Measurements from ENCODE around the gene C14orf93.

The C14orf93 gene

DNA sequence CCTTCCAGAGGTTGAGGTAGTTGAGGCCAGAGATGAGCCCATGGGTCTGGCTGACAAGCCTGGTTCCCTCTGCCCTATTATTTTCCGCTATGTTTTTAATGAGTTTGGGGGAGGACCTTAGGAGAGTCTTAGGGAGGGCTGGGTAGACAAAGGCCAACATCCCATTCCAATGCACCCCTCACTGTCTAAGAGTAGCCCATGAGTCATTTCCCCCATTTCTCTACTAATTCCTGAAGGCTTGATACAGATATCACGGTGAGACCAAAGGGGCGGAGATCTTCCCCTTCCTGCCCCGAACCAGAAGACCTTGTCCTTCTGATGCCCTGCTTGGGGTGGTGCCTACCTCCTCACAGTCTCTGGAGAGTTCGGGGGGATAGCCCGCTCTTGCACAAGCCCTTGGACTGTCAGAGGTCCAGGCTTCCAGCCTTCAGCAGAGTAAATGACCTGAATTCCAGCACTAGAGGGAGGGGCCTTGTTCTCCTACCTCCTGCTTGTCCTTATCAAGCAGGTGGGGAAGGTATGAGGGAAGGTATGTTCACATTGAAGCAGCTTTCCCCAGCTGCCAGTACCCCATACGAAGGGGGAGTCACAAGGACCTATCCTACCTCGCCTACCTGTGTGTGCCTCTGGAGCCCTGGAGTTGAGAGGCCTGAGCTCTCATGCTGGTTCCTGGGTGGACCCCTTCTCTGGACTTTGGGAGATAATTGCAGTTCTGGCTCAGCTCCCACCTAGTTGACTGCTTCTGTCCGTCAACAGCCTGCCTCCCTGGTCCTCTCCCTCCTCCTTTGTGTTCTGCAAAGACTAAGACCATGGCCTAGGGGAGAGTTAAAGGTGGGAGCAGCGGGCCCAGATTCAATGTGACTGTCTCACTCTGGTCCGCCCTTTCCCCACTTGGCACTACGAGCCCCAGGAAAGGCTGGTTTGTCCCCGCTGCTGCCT, 35.7 kb upstream of the C14orf93 start:
- DNase-seq (ENCODE audit: low read depth) = no peak

GRCh38 chr14:23044840-23045239, 34.9 kb upstream of the C14orf93 start:
- DNase-seq (ENCODE audit: low read depth) = no peak

DNA sequence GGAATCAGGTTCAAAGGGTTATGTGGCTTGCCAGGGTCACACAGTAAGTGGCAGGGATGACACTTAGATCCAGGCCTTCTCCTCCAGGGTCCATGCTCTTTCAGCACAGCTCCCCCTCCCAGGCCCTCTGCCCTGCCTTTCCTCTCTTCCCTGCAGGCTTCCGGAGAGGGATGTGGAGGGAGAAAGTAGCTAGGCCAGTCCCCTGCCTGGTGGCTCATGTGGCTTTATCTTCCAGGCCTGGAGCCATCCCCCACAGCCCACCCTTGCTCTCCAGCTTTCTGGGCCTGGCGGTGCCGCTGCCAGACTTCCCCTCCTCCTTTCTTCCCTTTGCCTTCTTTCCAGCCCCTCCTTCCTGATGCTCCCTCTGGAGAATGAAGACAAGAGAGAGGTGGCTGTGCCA, 33.8 kb upstream of the C14orf93 start:
- no peak for DNase-seq (ENCODE audit: low read depth)

- no peak for DNase-seq (ENCODE audit: low read depth)
Observed at GRCh38 chr14:23043145-23043544, 33.2 kb upstream of the C14orf93 start.

DNA sequence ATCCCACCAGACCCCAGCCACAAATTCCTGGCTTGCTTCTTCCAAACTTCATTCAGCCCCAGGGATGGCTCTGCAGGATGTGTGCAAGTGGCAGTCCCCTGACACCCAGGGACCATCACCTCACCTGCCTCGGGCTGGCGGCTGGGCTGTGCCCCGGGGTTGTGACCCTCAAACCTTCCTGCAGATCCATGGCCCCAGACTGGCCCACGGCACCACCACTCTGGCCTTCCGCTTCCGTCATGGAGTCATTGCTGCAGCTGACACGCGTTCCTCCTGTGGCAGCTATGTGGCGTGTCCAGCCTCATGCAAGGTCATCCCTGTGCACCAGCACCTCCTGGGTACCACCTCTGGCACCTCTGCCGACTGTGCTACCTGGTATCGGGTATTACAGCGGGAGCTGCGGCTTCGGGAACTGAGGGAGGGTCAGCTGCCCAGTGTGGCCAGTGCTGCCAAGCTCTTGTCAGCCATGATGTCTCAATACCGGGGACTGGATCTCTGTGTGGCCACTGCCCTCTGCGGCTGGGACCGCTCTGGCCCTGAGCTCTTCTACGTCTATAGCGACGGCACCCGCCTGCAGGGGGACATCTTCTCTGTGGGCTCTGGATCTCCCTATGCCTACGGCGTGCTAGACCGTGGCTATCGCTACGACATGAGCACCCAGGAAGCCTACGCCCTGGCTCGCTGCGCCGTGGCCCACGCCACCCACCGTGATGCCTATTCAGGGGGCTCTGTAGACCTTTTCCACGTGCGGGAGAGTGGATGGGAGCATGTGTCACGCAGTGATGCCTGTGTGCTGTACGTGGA, 32.4 kb upstream of the C14orf93 start, which contains the start of gene PSMB11:
PSMB11 (plus strand) TSS at position 51 of the 804 bp plus-strand sequence; CDS start at position 65, 14 bp downstream.
- no peak for DNase-seq (ENCODE audit: low read depth)

- DNase-seq (ENCODE audit: low read depth) = no peak
Observed at GRCh38 chr14:23041729-23042128, 31.8 kb upstream of the C14orf93 start.

DNA sequence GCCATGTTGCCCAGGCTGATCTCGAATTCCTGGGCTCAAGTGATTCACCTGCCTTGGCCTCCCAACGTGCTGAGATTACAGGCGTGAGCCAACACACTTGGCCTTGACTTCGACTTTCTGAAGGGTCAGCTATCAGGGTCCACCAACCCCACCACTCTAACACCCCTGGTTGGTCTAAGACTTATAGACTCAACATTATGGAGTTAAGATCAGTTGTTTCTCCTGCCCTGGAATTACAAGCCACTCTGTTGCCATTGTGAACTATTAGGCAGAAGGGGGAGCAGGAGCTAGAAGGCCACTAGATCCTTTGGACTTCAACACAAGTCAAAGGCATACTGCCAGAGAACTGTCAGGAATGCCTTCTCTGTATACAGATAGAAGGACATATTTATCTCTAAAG, 30.2 kb upstream of the C14orf93 start:
- no peak for DNase-seq (ENCODE audit: low read depth)

DNA sequence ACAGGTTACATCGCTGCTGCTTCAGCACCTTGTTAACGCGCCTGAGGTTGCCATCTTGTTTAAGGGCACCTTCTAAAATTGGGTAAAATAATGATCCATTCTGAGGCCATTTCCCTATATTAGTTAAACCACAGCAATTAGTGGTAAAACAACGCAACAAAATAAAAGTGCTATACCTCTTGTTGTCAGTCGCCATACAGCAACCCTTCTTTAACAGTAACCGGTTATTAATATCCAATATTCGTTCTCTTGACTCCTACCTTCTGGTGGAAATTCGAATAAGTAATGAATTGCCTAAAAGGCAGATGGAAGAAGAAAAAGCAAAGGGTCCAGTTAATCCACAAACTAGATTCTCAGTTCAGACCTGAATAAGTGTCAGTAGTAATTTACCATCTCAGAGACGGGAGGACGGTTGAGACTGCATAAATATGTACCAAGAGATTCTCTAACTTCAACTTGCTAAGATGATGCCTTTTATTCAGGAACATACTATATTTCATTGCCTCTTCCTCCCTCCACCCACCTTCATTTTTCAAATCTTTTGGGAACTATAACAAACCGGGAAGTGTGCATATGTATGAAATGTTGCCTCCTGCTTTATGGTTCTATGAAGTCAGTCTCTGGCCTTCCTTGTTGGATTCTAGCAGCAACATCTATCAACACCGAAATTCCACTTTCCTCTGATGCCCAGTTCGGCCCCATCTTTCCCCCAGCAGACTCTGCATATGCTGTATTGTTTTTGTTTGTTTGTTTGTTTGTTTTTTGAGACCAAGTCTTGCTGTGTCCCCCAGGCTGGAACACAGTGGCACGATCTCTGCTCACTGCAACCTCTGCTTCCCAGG, 25.6 kb upstream of the C14orf93 start:
- DNase-seq (ENCODE audit: low read depth) = no peak

- DNase-seq (ENCODE audit: low read depth) = peak; percentile 73
Observed at GRCh38 chr14:23034498-23035302, 24.8 kb upstream of the C14orf93 start, which contains the start of gene PSMB5. PSMB5 (minus strand) TSS chr14:23034900; CDS start chr14:23034881, 19 bp downstream.

DNA sequence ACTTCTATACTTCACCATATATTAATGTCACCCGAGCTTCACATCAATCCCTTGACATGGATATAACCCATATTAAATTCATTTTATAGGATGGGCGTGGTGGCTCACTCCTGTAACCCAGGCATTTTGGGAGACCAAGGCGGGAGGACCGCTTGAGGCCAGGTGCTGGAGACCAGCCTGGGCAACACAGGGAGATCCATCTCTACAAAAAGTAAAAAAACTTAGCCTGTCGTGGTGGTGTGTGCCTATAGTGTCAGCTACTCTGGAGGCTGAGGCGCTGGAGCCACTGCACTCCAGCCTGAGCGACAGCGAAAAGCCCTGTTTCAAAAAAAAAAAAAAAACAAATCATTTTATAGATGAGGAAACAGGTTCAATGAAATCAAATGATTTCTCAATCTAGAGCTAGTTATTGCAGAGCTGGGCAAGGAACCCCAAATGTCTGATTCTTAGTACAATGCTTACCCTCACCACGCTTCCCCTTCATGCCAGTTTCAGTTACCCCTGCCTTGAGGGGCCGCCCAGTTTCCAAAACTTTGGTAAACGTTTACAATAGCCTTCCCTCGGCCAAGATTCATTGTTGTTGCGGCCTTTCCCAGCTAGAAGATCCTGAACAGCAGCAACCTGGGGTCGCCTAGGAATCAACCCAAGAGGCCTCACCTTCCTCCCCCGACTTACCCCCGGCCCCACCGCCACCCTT, 24.0 kb upstream of the C14orf93 start:
- DNase-seq (ENCODE audit: low read depth) = no peak

DNA sequence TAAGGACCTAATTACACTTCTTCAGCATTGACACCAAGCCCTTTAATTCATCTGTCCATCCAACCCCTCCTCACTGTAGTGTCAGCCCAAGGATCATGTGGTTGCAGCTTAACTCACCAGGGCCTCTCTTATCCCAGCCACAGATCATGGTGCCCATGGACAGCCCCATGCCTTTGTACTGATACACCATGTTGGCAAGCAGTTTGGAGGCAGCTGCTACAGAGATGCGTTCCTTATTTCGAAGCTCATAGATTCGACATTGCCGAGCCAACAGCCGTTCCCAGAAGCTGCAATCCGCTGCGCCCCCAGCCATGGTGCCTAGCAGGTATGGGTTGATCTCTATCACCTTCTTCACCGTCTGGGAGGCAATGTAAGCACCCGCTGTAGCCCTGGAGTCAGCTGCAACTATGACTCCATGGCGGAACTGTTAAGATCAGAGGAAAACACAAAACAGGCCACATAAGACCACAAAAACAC, 23.3 kb upstream of the C14orf93 start:
- DNase-seq (ENCODE audit: low read depth) = no peak

DNA sequence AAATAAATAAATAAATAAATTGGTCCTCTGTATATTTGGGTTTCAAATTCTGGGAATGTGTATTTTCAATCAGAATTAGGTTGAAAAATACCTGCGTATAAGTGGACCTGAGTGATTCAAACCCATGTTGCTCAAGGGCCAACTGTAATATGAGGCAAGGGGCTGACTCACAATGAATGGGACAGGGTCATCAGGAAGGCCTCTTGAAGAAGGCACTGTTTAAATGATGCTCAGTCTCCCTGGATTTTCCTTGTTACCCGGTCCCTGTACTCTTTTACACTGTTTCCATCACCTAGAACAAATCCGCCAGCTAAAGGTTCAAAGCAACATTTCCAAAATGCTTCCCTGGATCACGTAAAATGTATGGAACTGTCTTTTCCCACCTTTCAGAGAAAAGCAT, 21.0 kb upstream of the C14orf93 start:
- no peak for DNase-seq (ENCODE audit: low read depth)

GRCh38 chr14:23028799-23029198, 18.9 kb upstream of the C14orf93 start:
- DNase-seq (ENCODE audit: low read depth) = no peak

DNA sequence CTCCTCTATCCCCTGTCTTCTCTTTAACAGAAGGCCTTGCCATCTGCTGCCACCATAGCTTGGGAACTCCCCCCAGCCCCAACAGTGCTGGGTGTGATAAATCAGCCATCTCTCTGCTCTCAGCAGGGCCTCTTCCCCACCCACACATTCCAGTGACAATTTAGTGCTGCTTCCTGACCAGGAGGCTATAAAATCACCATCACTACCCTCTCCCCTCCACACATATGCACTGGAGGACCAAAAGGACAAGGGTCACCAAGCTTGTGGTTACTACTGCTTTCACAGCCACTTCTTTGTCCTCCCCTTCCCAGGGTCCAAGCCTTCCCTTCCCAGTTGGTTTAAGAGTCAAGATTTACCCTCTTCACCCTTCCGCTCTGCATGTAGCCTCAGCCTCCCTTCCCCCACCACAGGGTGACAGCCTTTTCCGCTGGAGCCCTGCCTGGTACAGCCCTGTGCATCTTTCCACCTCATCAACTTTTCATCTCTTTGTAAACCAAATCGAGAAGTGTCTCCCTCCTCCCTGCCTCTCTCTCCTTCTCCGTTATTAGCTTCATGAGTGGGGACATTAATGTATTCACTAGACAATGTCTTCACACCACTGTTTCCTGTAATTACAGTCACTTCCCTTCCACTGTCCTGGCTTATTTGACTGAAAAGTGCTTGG, 15.3 kb upstream of the C14orf93 start:
- no peak for DNase-seq (ENCODE audit: low read depth)

DNA sequence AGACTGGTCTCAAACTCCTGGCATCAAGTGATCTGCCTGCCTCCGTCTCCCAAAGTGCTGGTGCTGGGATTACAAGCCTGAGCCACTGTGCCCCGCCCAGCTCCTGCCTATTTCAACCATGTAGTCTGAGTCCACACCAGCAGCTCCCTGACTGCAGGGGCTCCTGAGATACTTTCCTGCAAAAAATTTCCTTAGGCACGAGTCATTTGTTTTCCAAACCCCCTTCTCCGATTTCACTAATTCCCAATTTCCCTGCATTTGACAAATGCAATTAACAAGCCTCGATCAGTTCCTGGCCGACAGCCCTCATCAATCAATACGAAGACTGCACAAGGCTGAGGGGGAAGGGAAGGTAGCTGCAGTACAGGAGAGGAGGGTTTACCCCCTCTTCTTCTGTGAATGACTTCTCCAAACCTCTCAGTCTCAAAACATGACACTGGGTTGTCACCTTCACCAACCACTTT, 14.7 kb upstream of the C14orf93 start:
- no peak for DNase-seq (ENCODE audit: low read depth)

DNA sequence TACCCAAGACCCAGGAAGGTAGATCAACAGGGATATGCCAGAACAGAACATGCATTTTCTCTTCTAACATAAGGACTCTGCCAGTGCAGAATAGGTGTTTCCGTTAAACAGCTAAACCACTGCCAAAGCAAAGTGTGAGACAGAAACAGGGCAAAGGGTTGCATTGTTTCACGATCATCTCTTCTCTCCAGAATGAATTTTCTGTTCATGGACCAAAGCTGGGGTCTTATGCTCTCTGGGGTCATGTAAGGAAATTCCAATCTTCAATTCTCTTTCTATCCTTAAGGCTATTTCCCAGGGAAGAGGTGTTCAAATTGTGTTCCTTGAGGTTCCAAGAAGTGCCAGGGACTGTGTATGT, 13.8 kb upstream of the C14orf93 start:
- DNase-seq (ENCODE audit: low read depth) = no peak

DNA sequence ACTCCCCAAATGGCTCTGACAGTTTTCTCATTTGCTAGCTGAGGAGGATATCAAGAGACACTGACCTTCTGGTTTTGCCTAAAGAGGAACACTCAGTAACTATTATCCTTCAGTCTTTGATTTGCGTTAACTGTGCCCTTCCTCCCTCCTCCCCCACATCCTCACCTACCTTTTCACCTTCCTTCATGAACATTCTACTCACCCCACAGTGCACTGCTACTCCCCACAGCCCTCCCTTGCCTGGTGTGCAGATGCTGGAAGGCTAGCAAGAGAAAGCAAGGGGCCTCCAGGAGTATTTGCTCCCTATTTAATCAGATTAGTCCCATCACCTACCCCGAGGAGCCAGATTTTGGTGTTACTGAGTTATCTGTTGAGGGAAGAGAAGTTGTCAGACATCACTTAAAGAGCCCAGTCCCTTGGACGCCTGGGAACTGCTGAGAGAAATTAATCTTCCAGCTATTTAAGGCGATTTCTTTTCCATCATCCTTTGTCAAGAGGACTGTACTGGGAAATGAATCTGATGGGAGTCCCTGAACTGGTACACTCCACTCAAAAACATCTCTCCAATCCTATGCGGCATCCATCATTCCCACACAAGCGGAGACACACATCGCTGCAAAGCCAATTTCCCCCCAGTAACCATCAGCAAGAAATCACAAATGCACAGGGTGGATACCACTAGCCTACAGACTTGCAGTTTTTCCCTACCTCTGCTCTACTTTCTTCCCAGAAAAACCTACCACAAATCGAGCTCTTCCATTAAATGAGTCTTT, 13.3 kb upstream of the C14orf93 start:
- DNase-seq (ENCODE audit: low read depth) = no peak

DNA sequence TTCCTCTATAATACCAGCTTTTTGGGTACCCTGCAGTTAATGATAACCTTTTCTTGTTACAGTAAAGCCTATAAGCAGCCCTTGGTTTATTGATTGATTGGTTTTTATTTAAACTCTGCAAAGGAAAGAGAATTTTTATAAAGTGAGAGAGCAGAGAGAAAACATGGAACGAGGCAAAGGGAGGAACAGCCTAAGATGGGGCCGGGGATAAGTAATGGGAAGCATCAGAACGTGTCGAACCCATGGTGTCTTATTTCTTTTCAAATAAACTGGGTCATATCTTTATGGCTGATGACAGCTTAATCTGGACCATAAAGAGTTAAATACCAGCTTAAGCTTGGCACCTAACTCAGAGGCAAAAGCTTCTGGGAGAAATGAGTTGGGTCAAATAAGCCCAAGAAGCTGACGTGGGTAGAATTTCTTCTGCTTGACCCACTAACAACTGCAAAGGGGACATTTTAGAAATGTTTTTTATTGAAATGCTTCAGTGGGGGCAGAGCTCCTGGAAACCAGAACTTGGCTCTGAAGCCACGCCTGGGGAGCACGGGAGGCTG, 12.0 kb upstream of the C14orf93 start:
- no peak for DNase-seq (ENCODE audit: low read depth)

DNA sequence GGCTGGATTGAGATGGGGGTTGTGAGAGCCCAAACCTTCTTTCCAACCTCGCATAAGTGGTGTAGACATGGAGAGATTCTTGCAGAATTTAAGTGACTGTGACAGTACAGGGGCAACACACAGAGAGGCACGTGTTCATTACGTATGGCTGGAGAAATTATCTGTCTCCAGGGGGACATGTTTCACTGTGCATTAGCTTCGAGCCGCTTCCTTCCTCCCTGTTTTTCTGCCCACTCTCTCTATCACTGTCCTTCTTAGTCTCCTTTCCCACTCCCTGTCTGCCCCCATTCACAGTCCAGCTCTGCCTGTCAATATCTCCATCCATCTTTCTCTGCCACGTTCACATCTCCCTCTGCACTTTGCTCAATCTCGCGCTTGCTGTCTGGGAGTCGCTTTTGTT, 11.5 kb upstream of the C14orf93 start:
- DNase-seq (ENCODE audit: low read depth) = no peak
